Sigmoid colon (tissue), 7 donors: Measurements from ENCODE around the gene TTC19. TPM values are rescaled to one million over a fixed set of nuclear protein-coding genes. Genes with fewer than 3 reads are reported as not detected.

ENCODE experiments used
- DNase-seq: peaks from one replicate; pipeline ENCODE4 v3.0.0-alpha.2; 2019
- H3K27ac ChIP-seq, 4 donors: fragments of 200-600 bp; sonication (generic); one replicate each; pipeline ENCODE4 v1.5.1; 2016 to 2019; ENCODE audit warnings: mild to moderate bottlenecking in 1 of 4
- H3K27me3 ChIP-seq, 3 donors: fragments of 200-600 bp; sonication (generic); one replicate each; pipeline ENCODE4 v1.5.1; 2019; ENCODE audit warnings: mild to moderate bottlenecking in 1 of 3
- H3K36me3 ChIP-seq, 4 donors: fragments of 200-600 bp; sonication (generic); one replicate each; pipeline ENCODE4 v1.5.1; 2016 to 2019
- H3K4me1 ChIP-seq, 4 donors: fragments of 200-600 bp; sonication (generic); one replicate each; pipeline ENCODE4 v1.5.1; 2017 to 2019
- H3K4me3 ChIP-seq, 4 donors: fragments of 200-600 bp; sonication (generic); one replicate each; pipeline ENCODE4 v1.5.1; 2017 to 2019; ENCODE audit warnings: mild to moderate bottlenecking in 2 of 4, moderate library complexity in 1 of 4
- H3K9me3 ChIP-seq, 4 donors: fragments of 200-600 bp in 3 of 4; sonication (generic) in 3 of 4; one replicate each; pipeline versions ENCODE4 v1.5.1 to v1.6.1; 2013 to 2019
- CTCF ChIP-seq, 4 experiments: fragments of 450-650 bp in 3 of 4; fragments of 200-600 bp in 1 of 4; IDR thresholded peaks; one replicate each; pipeline ENCODE4 v1.5.1; 2016 to 2019; ENCODE audit warnings: antibody characterized with exemption in 4 of 4, mild to moderate bottlenecking in 3 of 4, moderate library complexity in 2 of 4
- EP300 ChIP-seq, 4 donors: sonication (generic); formaldehyde crosslinking; IDR thresholded peaks; one replicate each; pipeline ENCODE4 v1.6.1; 2017; ENCODE audit warnings: antibody characterized with exemption in 4 of 4
- POLR2A ChIP-seq, 2 donors: fragments of 450-650 bp; IDR thresholded peaks; one replicate each; pipeline ENCODE4 v1.6.1; 2016; ENCODE audit warnings: antibody characterized with exemption in 2 of 2, mild to moderate bottlenecking in 2 of 2, moderate library complexity in 2 of 2
- POLR2AphosphoS5 ChIP-seq, 4 donors: sonication (generic); formaldehyde crosslinking; IDR thresholded peaks; one replicate each; pipeline ENCODE4 v1.6.1; 2017; ENCODE audit warnings: antibody characterized with exemption in 4 of 4
- WGBS, 2 donors: extraction: QIAGEN DNeasy Blood & Tissue Kit; methylation state at CpG; one replicate each; pipeline ENCODE4 v1.1.7; 2013; 5-methylcytosine and 5-hydroxymethylcytosine counted together
- intact Hi-C: fragments of 100-400 bp; cut with DNase I; formaldehyde crosslinking; loops from one replicate; pipeline ENCODE4 v1.15.1; 2023
- polyA plus RNA-seq, 3 donors: library from polyadenylated mRNA; stranded (reverse); fragments of 200-250 nt; gene quantifications; one replicate each; pipeline ENCODE4 v1.2.3, GENCODE V29; 2013
- total RNA-seq, 4 donors: library from RNA; depleted of rRNA; stranded (reverse); fragments of >200 nt; gene quantifications; one replicate each; pipeline ENCODE4 v1.1.0, GENCODE V29; 2016
- donor health status: healthy with polysubstance abuse.
- donor health status: Bipolar disorder and iron deficiency.
- donor health status: healthy.

TTC19 gene
- total and polyA plus RNA-seq, 7 donors, result 24.6 to 59.1 (median 41.0) TPM

- 67 to 83% methylated on average over 4 of the region's 4 CpGs for WGBS, 2 donors
- TF ChIP-seq CTCF (IDR thresholded peaks at IDR 0.05) (no peak), POLR2AphosphoS5 (IDR thresholded peaks at IDR 0.05) (no peak), POLR2A (IDR thresholded peaks at IDR 0.05) (no peak), EP300 (IDR thresholded peaks at IDR 0.05) (no peak)
- DNase-seq, result no peak
- Histone ChIP-seq H3K27me3 (no peaks in the 10 kb centered on the region), H3K36me3 (peaks cover 9 to 32% (median 12%) of the 10 kb centered on the region in 4 donors), H3K4me3 (peak overlapping the region in 1 of 4 donors; percentile 82), H3K9me3 (no peaks in the 10 kb centered on the region), H3K27ac (peak overlapping the region; percentile 88 to 98 (median 96)), H3K4me1 (peaks cover 0 to 27% (median 17%) of the 10 kb centered on the region in 4 donors)
- intact Hi-C loops, result loop anchor here (1.0 to 2.0 kb wide), 2 partner anchors 53 to 170 kb away; partner anchors contain the start of gene ADORA2B
These were observed 1.5 kb upstream of the TTC19 start for GRCh38 chr17:15998031-15998562.

- TF ChIP-seq EP300 (IDR thresholded peaks at IDR 0.05) (no peak), POLR2AphosphoS5 (IDR thresholded peaks at IDR 0.05) (peak in 3 of 4 donors; percentile 4 to 12 (median 10)), POLR2A (IDR thresholded peaks at IDR 0.05) (no peak), CTCF (IDR thresholded peaks at IDR 0.05) (no peak)
- WGBS, 2 donors, result 1 to 2% methylated on average over 64 of the region's 64 CpGs
- peak overlapping the region; percentile 61 to 82 (median 72) for H3K4me3 ChIP-seq
- peak; percentile 75 for DNase-seq
- peaks cover 23 to 39% (median 28%) of the 10 kb centered on the region in 4 donors for H3K36me3 ChIP-seq
- peaks cover 0 to 27% (median 17%) of the 10 kb centered on the region in 4 donors for H3K4me1 ChIP-seq
- H3K27me3 ChIP-seq, result no peaks in the 10 kb centered on the region
- H3K27ac ChIP-seq, result peak overlapping the region; percentile 88 to 98 (median 96)
- intact Hi-C loops, result loop anchor here (2.0 to 5.0 kb wide), 3 partner anchors 55 to 212 kb away; partner anchors contain the start of gene ADORA2B
- no peaks in the 10 kb centered on the region for H3K9me3 ChIP-seq
These were observed 577 bp downstream of the TTC19 start for GRCh38 chr17:15999974-16000827.

DNA sequence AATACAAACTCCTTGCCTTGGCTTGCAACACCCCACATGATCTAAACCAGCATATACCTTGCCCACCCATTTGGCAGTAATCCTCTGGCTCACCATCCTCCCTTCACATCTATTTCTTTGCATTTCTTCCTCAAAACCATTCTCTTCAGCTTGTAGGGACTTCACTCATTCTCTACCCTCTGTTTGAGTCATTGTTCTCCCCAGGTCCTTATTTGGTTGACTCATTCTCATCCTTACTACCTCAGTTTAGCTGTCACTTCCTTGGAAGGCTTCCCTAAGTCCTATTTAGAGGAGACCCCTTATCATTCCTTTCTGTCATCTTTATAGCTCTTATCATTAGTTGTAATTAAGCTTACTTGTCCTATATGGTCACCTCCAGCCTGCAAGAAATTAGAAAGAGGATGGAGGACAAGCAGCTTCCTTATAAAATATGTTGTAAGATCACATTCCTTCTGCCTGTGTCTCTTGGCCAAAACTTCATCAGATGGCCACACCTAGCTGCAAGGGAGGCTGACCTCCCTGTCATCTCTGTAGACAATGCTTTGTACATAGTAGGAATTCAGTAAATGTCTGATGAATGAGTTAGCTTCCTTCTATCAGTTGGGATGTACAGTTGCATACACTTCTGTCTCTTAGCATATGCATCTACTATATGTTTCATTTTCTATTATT lies 1.7 kb downstream of the TTC19 start:
- no peak for DNase-seq
- peaks cover 28 to 51% (median 37%) of the 10 kb centered on the region in 4 donors for H3K36me3 ChIP-seq
- H3K4me3 ChIP-seq, result peak overlapping the region in 1 of 4 donors; percentile 69
- peaks cover 0 to 27% (median 17%) of the 10 kb centered on the region in 4 donors for H3K4me1 ChIP-seq
- no peaks in the 10 kb centered on the region for H3K27me3 ChIP-seq
- no peaks in the 10 kb centered on the region for H3K9me3 ChIP-seq
- intact Hi-C loops, result loop anchor here (5.0 kb wide), 2 partner anchors 101 to 211 kb away; no protein-coding TSS in a partner anchor
- TF ChIP-seq POLR2AphosphoS5 (IDR thresholded peaks at IDR 0.05), result no peak
- no peak for TF ChIP-seq POLR2A (IDR thresholded peaks at IDR 0.05)
- no peak for TF ChIP-seq CTCF (IDR thresholded peaks at IDR 0.05)
- no peak for TF ChIP-seq EP300 (IDR thresholded peaks at IDR 0.05)
- H3K27ac ChIP-seq, result no peak overlapping the region

GRCh38 chr17:16002708-16003260 lies 3.2 kb downstream of the TTC19 start:
- Histone ChIP-seq H3K4me1 (peaks cover 0 to 27% (median 17%) of the 10 kb centered on the region in 4 donors), H3K27ac (no peak overlapping the region), H3K4me3 (no peak overlapping the region), H3K36me3 (peaks cover 28 to 65% (median 48%) of the 10 kb centered on the region in 4 donors), H3K9me3 (no peaks in the 10 kb centered on the region), H3K27me3 (no peaks in the 10 kb centered on the region)
- TF ChIP-seq POLR2AphosphoS5 (IDR thresholded peaks at IDR 0.05), result no peak
- no peak for TF ChIP-seq CTCF (IDR thresholded peaks at IDR 0.05)
- no peak for TF ChIP-seq EP300 (IDR thresholded peaks at IDR 0.05)
- no peak for TF ChIP-seq POLR2A (IDR thresholded peaks at IDR 0.05)
- intact Hi-C loops, result loop anchor here (5.0 kb wide), 2 partner anchors 100 to 210 kb away; no protein-coding TSS in a partner anchor
- 78 to 88% methylated on average over 2 of the region's 2 CpGs for WGBS, 2 donors
- no peak for DNase-seq
